HG03520 (cell line): ENCODE data around the gene EPHA1.

Experiments
- ATAC-seq: cut with Tn5 transposase; IDR thresholded peaks from one replicate; pipeline ENCODE4 v1.9.1; 2021; ENCODE audit warnings: mild to moderate bottlenecking, moderate library complexity; ENCODE audit not compliant: unreplicated experiment

EPHA1 gene

DNA sequence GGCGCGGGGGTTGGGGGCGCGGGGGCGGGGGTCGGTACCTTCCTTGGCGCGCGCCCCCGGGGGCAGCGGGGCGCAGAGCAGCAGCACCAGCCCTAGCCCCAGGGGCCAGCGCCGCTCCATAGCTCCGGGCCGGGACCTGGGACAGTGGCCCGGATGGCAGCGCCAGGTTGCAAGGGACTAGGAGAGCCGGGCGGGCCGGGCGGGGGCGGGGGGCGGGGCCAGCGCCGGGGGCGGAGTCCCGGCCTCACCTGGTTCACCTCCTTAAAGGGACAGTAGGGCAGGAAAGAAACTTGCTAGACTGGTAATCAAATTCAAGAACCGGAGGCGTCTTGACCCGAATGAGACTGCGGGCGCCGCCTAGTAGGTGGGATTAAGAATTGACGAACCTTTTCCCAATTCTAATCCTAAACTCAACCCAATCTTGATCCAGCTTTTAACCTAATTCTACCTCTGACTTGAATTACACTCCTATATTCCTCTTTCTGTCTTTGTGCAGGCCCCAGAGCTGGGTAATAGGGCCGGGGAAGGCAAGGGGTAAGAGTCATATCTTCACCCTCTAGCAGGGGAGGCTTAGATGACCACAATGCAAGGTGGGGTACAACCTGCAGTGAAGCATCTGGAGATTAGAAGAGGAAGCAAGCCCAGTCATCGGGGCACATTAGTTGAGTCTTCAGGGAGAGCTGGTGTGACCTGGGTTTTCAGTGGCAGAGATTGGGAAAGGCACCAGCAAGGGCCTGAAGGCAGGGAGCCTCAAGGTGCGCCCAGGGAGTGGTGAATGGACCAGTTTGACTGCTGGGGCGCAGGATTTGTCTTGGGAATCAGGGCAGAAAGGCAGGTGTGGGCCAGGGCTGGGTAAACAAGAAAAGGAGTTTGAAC is at the start of gene EPHA1:
EPHA1 (minus strand) TSS at position 171 of the 876 bp plus-strand sequence; CDS start at position 120, 51 bp downstream.
- ATAC-seq, result no peak

DNA sequence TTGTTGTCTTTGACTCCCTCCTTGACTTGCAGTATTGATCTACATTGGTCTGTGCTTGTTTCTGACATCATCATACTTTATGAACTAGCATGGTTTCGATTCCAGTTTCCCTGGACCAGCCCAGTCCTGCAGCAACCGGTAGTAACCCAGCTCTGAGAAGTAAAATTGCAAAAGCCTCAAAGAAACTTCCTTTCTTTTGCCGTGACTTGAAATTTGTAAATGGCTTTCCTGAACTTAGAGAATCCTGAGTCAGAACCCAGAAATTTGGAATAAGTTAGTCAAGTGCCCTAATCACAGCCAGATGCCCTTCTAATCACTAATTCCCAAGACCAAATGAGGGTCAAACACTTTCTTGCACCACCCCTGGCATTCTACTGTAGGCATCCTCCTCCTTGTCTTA is 49.6 kb upstream of the EPHA1 start:
- ATAC-seq, result no peak

DNA sequence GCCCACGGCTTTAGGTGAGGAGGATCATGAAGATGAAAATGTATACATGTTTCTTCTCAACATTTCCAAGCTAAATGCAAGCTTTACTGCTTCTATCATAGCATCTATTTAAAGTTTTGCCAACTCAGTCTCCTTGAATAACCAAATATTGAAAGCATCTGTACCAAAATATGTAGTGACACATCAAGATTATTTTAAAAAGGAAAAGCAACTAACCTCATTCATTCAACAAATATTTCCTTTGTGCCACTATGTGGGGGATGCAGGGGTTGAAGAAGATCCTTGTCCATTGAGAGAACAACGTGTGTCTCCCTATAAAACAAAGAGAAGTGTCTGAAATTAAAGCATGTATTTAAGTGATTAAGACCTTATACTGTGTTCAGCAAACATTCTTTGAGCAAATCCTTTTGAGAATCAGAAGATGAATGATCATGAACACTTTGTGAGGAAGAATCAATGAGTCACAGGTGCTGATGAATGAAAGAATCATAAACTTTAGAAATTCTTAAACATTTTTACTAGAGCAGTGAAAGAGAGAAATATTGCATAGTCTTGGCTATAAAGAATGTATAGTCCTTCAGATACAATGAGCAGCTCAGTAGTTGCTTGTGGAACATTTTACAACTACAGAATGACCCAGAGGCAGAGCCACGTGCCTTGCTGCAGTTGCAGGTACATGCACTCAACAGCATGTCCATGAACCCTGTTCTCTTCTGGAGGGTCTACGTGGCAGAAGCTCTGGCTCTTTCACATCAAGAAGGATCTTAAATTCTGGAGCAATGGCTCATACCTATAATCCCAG is 48.5 kb upstream of the EPHA1 start:
- no peak for ATAC-seq

DNA sequence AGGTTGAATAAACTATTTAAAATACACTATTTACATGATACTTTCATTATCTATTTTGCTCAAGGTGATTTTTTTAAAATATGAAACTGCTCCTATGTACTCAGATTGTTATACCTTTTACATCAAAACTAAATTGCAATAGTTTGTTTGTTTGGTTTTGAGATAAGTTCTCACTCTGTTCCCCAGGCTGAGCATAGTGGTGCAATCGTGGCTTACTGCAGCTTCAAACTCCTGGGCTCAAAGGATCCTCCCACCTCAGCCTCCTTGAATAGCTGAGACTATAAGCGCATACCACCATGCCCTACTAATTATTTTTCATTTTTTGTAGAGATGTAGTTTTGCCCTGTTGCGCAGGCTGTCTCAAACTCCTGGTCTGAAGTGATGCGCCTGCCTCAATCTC is 47.3 kb upstream of the EPHA1 start:
- no peak for ATAC-seq

DNA sequence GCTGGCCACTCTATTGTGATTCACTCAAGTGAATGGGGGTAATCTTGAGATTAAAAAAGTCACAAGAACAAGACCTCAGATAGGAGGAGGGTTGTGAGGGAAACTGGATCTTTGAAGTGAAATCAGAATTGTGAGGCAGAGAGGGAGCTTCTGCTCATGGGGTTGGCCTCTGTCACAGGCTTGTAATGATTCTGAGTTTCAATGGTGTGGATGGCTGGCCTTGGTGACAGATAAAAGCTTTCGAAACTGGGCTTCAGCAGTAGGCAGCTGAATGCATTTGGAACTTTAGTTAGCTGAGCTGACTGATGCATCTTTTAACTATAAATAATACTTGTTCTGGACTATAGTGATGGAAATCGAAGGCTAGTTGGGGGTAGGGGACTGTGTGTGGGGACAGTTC is 46.8 kb upstream of the EPHA1 start:
- no peak for ATAC-seq

DNA sequence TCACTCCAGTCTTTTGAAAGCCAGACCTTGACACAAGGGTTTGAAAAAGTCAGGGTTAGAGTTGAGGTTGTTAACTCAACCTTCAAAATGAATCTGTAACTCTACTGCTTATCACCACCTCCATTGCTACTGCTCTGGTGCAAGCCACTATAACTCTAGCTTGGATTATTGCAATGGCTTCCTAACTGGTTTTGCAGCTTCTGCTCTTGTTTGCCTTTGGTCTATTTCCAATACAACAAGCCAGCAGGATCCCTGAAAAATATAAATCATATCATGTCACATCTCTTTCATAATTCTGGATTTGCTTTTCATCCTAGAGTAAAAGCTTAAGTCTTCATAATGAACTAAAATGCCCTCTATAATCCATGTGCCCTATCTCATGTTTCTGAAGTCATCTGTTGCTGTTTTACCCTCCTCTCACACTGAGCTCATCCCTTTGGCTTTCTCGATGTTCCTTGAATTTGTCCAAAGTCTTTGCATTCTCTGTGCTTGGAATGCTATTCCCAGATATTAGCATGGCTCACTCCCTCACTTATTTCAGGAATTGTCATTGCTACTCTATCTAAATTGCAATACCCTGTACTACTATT is 45.5 kb upstream of the EPHA1 start:
- ATAC-seq, result no peak

DNA sequence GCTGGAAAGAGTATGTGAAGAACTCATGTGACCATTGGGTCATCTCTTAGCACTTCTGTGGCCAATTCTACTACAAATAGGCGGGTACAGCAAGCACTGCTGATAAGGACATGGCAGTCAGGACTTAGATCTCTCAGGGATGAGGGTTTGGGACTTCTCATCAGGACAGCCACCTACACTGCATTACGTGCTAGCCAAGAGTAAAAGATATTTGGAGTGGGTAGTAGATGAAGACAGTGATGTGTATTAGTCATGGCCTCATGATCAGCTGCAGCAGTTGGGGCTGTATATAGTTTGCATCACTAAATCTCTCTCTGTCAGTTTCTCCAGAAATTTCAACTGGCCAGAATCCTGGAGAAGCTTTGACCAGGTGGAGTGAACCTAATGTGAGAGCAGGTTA is 43.8 kb upstream of the EPHA1 start:
- ATAC-seq, result no peak

DNA sequence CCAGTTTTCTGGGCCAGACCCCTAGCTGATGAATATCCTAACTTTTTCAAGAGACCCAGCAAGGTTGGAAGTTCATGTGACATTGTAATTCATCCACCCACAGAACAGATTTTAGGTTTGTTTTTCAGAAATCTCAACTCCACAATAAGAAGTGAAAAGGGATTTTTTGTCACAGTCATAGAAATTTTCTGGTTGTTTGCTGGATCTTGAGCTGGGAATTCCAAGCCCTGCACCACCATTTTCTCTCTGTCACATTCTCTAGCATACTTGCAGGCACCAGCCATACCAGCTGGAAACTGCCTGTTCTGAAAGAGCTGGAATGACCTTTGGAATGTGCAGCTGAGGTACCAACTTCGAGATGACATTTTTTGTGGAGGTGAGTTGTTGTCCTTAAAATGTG is 43.1 kb upstream of the EPHA1 start:
- no peak for ATAC-seq

DNA sequence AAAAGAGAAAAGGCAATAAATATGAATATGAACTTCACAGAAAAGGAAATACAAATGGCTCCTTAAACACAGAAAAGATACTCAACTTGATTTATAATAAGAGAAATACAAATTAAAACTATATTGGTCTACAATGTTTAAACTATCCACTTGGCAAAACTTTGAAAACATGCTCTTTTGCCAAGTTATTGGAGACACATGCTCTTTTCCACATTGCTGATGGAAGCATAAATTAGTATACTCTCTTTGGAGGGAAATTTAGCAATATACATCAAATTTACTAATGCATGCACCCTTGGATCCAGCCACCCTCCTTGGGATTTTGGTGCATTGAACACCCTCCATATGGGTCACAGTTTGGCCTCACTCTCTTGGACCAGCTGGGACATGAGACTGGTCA is 42.5 kb upstream of the EPHA1 start:
- ATAC-seq, result no peak

DNA sequence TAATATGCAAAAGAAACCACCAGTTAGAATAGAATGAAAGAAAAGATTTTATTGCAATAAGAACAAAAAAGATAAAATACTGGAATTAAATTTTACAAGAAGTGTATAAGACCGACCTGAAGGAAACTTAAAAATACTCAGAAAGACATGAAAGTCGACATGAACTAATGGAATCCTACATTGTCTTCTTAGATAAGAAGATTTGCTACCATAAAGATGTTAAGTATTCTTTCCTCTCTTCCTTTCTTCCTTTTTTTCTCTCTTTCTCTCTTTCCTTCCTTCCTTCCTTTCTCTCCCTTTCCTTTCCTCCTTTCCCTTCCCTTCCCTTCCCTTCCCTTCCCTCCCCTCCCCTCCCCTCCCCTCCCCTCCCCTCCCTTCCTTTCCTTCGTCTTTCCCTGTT is 41.1 kb upstream of the EPHA1 start:
- ATAC-seq, result no peak

DNA sequence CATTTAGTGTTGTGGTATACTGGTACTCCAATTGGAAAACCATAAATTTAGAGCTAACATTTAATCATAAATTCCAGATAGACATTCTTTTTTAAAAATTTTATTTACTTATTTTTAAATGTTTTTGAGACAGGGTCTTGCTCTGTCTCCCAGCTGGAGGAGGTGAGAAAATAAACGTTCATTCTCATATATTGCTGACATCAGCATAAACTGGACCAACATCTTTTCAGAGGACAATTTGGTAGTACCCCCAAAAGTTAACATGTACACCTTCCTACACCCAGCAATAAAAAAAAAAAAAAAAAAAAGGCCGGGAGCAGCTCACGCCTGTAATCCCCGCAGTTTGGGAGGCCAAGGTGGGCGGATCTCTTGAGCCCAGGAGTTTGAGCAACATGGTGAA is 39.8 kb upstream of the EPHA1 start:
- ATAC-seq, result no peak

DNA sequence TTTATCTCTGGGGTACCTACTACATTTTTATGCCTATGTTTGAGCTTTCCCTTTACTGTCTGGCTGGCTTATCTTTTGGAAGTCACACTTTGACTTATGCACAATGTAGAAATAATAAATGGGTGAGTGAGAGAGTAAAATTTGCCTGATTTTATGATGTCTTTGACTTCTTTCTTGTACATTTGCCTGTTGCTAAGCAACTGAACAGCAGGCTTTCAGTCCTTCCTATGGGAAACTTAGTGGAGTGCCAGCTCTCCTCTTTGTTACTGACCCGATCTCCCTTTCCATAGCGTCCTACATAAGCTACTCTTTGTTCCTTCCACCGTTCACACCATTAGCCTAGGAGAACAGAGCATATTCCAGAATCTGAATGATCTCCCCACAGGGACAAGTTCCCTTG is 38.8 kb upstream of the EPHA1 start:
- ATAC-seq, result no peak

DNA sequence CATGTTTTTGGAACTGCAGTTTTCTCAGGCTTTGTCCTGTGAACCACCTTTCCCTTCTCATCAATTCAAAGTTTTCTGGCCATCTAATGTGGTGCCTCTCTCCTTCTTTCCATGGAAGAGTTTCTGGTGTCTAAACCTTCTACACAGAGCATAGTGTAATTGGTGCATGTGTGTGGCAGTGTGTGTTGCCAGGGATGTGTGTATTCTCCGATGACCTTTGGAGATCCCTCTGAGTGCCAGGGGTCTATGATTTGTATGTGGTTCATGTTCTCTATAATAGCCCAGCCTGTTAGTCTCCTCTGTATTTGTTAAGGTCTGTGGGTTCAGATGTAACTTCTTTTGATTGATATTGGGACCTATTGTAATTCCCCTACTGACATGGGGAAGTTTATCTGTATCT is 36.1 kb upstream of the EPHA1 start:
- no peak for ATAC-seq

DNA sequence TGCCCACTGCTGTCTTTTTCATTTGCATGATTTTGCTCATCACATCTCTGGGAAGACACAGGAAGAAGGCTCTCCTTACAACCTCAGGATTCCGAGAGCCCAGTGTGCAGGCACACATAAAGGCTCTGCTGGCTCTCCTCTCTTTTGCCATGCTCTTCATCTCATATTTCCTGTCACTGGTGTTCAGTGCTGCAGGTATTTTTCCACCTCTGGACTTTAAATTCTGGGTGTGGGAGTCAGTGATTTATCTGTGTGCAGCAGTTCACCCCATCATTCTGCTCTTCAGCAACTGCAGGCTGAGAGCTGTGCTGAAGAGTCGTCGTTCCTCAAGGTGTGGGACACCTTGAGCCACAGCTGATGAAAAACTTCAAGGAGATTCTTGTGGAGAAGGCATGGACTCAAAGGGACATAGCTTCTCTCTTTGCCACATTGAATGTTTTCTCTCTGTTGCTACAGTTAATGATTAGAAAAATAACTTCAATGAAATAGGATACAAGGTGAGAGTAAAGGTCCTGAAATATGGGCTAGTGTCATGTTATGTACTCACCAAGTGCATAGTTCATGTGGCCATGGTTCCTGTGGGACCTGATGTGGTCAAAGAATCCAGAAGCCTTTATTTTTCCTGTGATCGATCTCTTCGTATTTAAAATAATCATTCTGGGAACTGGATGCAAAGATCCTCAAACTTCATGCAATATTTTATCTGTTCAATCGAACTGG is 35.6 kb upstream of the EPHA1 start:
- ATAC-seq, result no peak

DNA sequence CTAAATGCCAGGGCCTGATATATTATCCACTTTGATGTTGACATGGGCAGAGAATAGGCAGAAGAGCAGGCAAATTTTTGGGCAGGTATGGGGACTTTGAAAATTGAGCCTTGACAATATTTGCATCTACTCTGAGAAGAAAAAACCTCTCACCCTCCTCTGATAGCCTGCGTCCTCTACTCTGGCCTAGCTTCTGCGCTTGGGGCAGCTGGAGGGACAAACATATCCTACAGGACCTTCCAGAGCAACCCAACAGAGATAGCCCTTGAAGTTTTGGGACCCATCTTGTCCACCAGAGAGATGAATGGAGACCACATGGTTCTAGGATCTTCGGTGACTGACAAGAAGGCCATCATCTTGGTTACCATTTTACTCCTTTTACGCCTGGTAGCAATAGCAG is 34.5 kb upstream of the EPHA1 start, which contains the start of gene TAS2R60:
TAS2R60 (plus strand) TSS at position 301 of the 400 bp plus-strand sequence; CDS start at position 301, 0 bp downstream.
- ATAC-seq, result no peak

DNA sequence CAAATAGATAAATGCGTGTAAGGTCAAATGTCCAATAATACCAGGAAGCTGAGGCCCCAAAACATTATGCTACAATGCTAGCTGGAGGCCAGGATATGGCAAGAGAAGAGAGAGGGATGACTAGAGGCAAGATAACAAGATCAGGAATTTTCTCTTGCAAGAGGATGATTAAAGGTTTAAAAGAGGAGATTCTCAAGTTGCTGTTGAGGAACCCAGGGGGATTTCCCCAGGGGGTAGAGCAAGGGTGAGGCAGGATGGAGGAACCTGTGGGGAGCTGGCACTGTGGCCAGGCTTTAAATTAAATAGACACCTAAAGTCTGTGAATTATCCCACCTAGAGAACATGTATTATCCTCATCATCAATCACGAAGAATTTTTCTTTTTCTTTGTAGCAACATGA is 31.2 kb upstream of the EPHA1 start:
- ATAC-seq, result no peak

DNA sequence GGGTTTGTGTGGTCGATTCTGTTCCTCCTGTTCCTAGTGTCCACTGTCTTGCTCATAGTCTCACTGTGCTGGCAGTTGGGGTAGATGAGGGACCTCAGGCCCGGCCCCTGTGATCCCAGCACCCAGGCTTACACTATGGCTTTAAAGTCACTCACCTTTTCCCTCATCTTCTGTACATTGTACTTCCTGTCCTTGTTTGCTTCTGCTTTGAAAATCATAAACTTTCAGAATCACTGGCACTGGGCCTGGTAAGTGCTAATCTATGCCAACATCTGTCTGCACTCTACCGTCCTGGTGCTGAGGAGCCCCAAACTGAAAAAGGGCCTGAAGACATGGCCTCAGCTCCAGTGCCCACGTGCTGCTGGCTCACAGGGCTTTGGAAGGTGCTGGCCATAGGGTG is 28.9 kb upstream of the EPHA1 start:
- no peak for ATAC-seq

DNA sequence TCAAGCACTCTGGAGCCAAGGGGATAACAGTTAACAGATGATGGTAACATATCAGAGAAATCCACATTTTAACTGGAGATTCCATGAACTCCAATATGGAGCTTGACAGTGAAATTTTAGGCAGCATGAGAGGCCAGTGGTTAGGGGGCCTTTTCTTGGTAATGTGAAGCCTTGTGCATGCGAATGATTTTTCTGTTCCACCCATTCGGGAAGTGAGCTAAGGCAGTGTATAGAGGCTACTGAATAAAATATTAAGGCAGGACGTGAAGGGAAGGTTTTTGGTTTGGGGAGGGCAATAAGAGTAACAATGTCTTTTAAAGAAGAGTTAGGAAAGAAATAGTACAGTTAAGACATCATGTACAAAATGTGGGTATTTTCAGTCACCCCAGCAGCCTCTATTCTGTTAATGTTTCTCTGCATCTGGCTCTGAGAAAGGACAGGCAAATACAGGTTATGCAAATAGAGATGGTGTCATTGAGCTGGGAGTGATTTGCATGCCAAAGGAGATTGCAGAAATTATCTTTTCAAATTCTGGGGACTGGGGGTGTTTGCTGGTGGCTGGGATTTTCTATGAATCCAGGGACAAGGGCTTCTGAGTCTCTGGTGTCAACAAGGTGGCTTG is 27.8 kb upstream of the EPHA1 start:
- ATAC-seq, result peak; percentile 91

DNA sequence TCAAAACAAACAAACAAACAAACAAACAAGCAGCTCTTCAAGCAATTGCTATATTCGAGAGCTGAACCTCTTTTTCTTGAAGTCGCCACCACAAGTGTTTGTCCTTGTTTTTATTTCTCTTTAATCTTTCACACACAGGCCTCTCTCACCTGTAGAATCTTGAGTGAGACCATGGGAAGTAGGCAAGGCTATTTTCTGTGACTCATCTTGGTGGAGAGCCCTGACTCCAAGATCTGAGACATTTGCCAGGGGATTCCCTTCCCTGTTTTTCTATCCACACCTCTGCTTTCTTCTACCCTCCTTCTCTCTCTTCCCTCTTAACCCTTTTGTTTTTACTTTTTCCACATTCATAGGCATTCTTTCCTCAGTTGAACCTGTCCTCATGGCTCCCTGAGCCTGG is 26.6 kb upstream of the EPHA1 start:
- ATAC-seq, result no peak

DNA sequence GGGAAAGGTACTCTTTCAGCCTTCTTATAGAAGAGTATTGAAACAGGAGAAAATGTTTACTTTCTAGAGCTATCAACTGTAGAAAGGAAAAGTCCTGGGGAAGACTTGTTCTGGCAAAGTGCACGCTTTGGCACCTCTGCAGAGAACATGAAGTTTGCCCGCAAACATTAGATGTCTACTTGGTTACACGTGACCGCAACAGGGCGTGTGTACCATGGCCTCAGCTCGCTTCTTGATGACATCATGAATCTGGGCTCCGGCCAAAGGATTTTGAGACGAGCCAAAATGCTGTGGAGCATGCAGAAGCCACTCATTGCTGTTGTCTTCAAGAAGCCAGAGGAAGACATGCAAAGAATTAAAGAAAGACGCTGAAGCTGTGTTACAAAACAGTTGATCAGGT is 26.0 kb upstream of the EPHA1 start:
- no peak for ATAC-seq

DNA sequence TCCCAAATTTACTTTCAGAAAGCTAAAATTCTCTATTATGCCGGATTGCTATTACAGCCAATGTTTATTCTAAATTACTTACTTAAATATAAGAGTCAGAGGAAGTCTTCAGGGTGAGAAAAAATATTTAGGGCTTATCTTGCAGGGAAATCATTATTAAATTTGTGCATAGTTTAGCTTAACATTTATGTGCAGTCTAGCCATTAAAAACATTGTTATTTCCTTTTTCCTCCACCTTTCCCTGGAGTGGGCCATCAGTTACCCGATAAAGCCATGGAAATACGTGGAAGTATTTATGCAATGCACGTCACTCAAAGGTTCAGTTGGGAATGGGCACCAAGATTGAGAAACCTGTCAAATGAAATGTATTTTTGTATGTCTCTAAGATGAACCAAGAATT is 25.1 kb upstream of the EPHA1 start:
- no peak for ATAC-seq
